Measurements from ENCODE around the gene CDA. TPM values are rescaled to one million over a fixed set of nuclear protein-coding genes. Genes with fewer than 3 reads are reported as not detected.

CDA gene
- total and polyA plus RNA-seq, 2 of the 8 experiments (the other 6 are each of a cell fraction or from before 2014, with no cell fraction given), result 4.4 to 11.3 TPM

DNA sequence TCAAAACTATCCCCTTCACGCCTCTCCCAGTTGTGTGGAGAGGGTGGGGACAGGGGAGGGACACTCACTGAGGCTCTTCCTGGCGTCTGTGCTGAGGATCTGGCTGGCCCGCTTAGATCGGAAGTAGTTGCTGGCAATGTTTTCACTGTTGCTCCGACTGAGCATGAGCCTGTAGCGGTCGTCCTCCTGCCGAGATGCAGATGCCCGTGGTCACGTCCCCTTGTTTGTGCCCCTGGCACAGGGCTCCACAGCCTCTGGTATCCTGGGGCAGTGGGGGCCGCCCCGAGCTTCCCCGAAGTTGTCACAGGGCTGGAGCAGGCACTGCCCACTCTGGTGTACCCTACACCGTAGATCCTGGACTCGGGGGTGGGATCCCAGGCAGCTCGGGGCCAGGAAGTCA is 77.2 kb downstream of the CDA start (continued):
- TF ChIP-seq GABPA (IDR thresholded peaks at IDR 0.05; ENCODE audit: borderline replicate concordance, insufficient read depth, low read length) (no peak), POU5F1 (IDR thresholded peaks at IDR 0.05; ENCODE audit: low read depth, low read length) (no peak), POLR2AphosphoS5 (IDR thresholded peaks at IDR 0.05; ENCODE audit: low read depth, low read length) (no peak), CHD2 (IDR thresholded peaks at IDR 0.05; ENCODE audit: low read length) (no peak), BRCA1 (IDR thresholded peaks at IDR 0.05; ENCODE audit: low read depth, low read length) (no peak), FOSL1 (IDR thresholded peaks at IDR 0.05; ENCODE audit: insufficient read depth, low read depth, low read length) (no peak)

Measured in H1 (cell line).